Stimulated activated CD4-positive, alpha-beta T cell treated with anti-CD3 and anti-CD28 coated beads, Interleukin-1b, Interleukin-23, amount 100 ng/mL, for 1 hour (primary cell): Measurements from ENCODE around the gene SH2D2A.
A peak's percentile ranks its signal among the peaks of the same experiment; 100 is the strongest.

ENCODE experiments used
- DNase-seq, 2 donors: peaks; one replicate each; pipeline ENCODE4 v3.0.0-alpha.2; 2020; ENCODE audit warnings: low read depth in 2 of 2

Gene SH2D2A

GRCh38 chr1:156803086-156803851 lies 13.4 kb downstream of the SH2D2A start:
- no peak for DNase-seq

DNA sequence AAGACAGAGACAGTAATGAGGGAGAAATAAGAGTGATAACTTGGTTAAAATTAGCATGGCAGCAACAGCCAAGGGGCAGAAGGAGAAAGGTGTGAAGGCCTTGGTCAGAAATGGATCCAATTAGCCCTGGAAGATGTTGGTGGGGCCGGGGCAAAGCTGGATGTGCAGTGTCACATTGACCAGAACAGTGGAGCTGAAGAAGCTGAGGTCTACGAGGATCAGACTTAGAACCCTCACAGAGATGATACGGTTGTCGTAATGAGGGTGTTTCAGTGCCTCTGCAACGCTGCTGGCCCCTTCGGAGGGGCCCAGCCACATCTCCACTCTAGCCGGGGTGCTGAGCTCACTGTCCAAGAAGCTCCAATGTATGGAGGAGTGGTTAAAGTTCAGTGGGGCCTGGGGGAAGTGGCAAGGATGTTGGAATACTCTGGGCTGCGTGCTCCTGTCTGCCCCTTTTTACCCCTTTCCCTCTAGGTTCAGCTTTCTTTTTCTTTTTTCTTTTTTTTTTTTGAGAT lies 14.2 kb downstream of the SH2D2A start:
- no peak for DNase-seq

- DNase-seq: no peak
These were observed 15.1 kb downstream of the SH2D2A start for GRCh38 chr1:156801409-156802121.

GRCh38 chr1:156797212-156797871 lies 19.3 kb downstream of the SH2D2A start:
- peak in 1 of 2 donors; percentile 20 for DNase-seq

GRCh38 chr1:156796340-156797097 lies 20.1 kb downstream of the SH2D2A start:
- no peak for DNase-seq

GRCh38 chr1:156795787-156796186 lies 20.9 kb downstream of the SH2D2A start:
- no peak for DNase-seq

- DNase-seq: no peak
These were observed 21.3 kb downstream of the SH2D2A start for GRCh38 chr1:156795374-156795733.

GRCh38 chr1:156794506-156795373 lies 21.9 kb downstream of the SH2D2A start:
- DNase-seq: no peak

DNA sequence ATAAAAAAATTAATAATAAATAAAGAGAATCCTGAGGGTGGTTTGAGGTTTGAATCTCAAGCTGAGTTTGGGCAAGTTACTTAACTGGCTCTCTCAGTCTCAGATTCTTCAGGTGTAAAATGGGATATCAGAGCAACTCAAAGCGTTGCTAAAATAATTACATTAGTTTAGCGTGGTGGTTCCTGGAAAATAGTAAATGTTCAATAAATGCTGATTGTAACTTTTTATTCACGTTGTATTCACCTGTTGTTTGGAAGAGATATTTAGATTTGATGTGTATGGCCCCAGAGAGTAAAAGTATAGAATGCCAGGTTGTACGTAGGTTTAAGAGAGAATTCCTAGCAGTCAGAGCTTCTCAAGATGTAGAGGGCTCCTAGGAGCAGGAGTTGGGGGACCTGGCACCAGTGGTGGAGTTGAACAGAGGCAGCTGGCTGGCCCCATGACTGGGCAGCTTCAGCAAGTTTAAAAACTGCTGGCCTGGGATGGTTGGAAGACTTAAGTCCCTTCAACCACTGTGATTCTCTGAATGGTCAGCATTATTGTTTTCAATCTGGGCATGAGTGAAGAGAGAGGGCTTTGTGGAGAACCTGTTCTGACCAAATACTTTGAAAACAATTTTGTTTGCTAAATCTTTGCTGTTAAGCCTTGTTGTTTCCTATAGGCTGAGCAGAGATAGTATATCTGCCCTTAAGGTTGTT lies 26.9 kb downstream of the SH2D2A start:
- DNase-seq: no peak

GRCh38 chr1:156788136-156788535 lies 28.5 kb downstream of the SH2D2A start:
- DNase-seq: no peak

GRCh38 chr1:156786640-156787039 lies 30.0 kb downstream of the SH2D2A start:
- no peak for DNase-seq

DNA sequence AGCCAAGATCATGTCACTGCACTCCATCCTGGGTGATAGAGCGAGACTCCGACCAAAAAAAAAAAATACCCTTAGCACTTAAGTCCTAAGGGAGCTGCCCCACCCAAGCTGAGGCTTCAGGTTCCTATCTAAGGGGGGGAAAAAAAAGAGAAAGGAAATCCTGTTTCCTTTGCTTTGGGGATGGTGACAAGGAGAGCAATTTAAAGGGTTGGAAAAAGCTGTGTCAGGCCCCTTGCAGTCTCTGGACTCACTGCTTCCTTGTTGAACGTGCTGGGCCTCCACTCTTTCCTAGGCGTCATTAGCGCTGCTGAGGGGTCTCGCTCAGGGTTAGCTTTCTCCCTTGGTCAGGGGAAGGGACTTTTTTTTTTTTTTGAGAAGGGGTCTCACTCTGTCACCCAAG lies 31.2 kb downstream of the SH2D2A start:
- DNase-seq: no peak

GRCh38 chr1:156781585-156782186 lies 35.0 kb downstream of the SH2D2A start:
- no peak for DNase-seq

GRCh38 chr1:156777573-156777972 lies 39.1 kb downstream of the SH2D2A start:
- DNase-seq: no peak

- DNase-seq: no peak
These were observed 39.7 kb downstream of the SH2D2A start for GRCh38 chr1:156776942-156777341.

GRCh38 chr1:156775799-156776198 lies 40.8 kb downstream of the SH2D2A start:
- DNase-seq: no peak

GRCh38 chr1:156773607-156774006 lies 43.0 kb downstream of the SH2D2A start:
- no peak for DNase-seq

DNA sequence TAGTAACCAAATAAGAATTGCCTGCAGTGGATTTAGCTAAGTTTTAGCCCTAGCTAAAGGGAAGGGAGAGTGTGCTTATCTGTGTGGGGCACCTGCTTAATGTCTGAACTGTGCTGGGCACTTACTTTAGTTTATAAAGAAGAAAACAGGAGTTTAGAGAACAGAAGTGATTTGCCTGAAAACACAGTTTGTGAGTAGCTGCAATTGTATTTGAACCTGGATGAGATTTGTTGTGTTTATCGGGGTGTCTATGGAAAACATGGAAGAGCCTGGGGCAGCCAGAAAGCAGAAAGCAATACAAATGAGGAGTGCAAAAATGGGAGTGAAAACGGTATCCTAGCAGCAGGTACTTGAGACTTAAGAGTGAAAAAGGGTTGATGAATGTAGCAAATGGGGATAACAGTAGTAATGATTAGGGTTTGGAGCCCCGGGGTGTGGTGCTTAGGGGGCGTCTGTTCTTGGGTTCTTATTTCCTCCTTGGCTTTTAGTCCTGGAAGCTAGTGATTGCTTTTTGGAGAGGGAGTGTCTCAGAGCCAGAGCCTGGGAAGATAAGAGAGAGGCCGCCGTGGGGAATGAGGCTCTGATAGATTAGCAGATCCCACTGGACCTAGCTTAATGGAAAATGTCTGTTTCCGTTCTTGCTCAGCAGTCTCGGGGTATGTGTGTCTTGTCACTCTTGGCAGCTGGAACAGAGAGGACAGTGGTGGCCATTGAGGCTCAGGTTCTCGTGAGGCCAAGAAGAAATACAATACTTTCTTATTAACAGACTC lies 43.7 kb downstream of the SH2D2A start:
- DNase-seq: no peak

GRCh38 chr1:156772222-156772621 lies 44.4 kb downstream of the SH2D2A start:
- DNase-seq: no peak
